HT-29 (cell line): ENCODE results near the gene PIN1. TPM values are rescaled to one million over a fixed set of nuclear protein-coding genes. Genes with fewer than 3 reads are reported as not detected.
"Not testable (repeated sequence)": the region's sequence is repeated elsewhere in the genome, so short reads cannot be mapped to it uniquely, and the experiment has no call there.

ENCODE experiments used
- DNase-seq: peaks from one replicate; pipeline ENCODE4 v3.0.0-alpha.2; 2015; ENCODE audit warnings: low spot score
- total RNA-seq: library from RNA; depleted of rRNA; stranded (reverse); fragments of >200 nt; shearing (Covaris generic); gene quantifications from 2 replicates; pipeline ENCODE4 v1.2.3, GENCODE V29; 2014; rRNA removed

The PIN1 gene
- 188 and 189 TPM in 2 replicates for total RNA-seq

GRCh38 chr19:9834726-9835506 lies at the start of gene PIN1:
Gene PIN1 (plus strand): TSS chr19:9835318. CDS start chr19:9835345, 27 bp downstream.
- peak; percentile 96 for DNase-seq

- peak; percentile 91 for DNase-seq
These were observed 49.5 kb upstream of the PIN1 start for GRCh38 chr19:9785367-9786331.

- DNase-seq: no peak
These were observed 48.8 kb upstream of the PIN1 start for GRCh38 chr19:9786342-9786741.

- DNase-seq: no peak
These were observed 48.3 kb upstream of the PIN1 start for GRCh38 chr19:9786819-9787218.

GRCh38 chr19:9788604-9789003 lies 46.5 kb upstream of the PIN1 start:
- not testable (repeated sequence) for DNase-seq

- DNase-seq: no peak
These were observed 46.1 kb upstream of the PIN1 start for GRCh38 chr19:9789066-9789465.

GRCh38 chr19:9789579-9789978 lies 45.5 kb upstream of the PIN1 start:
- DNase-seq: not testable (repeated sequence)

GRCh38 chr19:9791073-9791367 lies 44.1 kb upstream of the PIN1 start:
- DNase-seq: not testable (repeated sequence)

- peak; percentile 78 for DNase-seq
These were observed 43.4 kb upstream of the PIN1 start for GRCh38 chr19:9791552-9792205.

- peak; percentile 73 for DNase-seq
These were observed 42.7 kb upstream of the PIN1 start for GRCh38 chr19:9792206-9793070.

GRCh38 chr19:9793071-9793591 lies 42.0 kb upstream of the PIN1 start:
- no peak for DNase-seq

- peak; percentile 91 for DNase-seq
These were observed 38.9 kb upstream of the PIN1 start for GRCh38 chr19:9796113-9796773.

- peak; percentile 27 for DNase-seq
These were observed 37.2 kb upstream of the PIN1 start for GRCh38 chr19:9797871-9798270.

GRCh38 chr19:9799162-9799561 lies 36.0 kb upstream of the PIN1 start:
- DNase-seq: no peak

GRCh38 chr19:9801976-9802375 lies 33.1 kb upstream of the PIN1 start:
- DNase-seq: no peak

GRCh38 chr19:9806803-9807202 lies 28.3 kb upstream of the PIN1 start:
- no peak for DNase-seq

- no peak for DNase-seq
These were observed 26.0 kb upstream of the PIN1 start for GRCh38 chr19:9808855-9809824.

GRCh38 chr19:9811139-9811538 lies 24.0 kb upstream of the PIN1 start:
- DNase-seq: no peak

GRCh38 chr19:9818175-9818733 lies 16.9 kb upstream of the PIN1 start:
- DNase-seq: peak; percentile 3
